DOHH2 (cell line): Measurements from ENCODE around the gene DCST1.
"Not testable (repeated sequence)": the region's sequence is repeated elsewhere in the genome, so short reads cannot be mapped to it uniquely, and the experiment has no call there.

Experiments
- H3F3A ChIP-seq: fragments of 200-600 bp; sonication (generic), shearing (Covaris generic); 2 replicates; pipeline ENCODE4 v1.6.0; 2016; ENCODE audit warnings: antibody characterized with exemption, mild to moderate bottlenecking; ENCODE audit not compliant: control insufficient read depth, insufficient read depth
- H3K27ac ChIP-seq: fragments of 200-600 bp; sonication (generic); 2 replicates; pipeline ENCODE4 v1.5.1; 2014; ENCODE audit warnings: low read depth, mild to moderate bottlenecking, low read length, moderate library complexity
- H3K27me3 ChIP-seq: fragments of 200-600 bp; sonication (generic); 2 replicates; pipeline ENCODE4 v1.6.1; 2014; ENCODE audit warnings: mild to moderate bottlenecking, low read length, mixed read lengths; ENCODE audit not compliant: control insufficient read depth
- H3K36me3 ChIP-seq: fragments of 200-600 bp; sonication (generic); 2 replicates; pipeline ENCODE4 v1.6.1; 2014; ENCODE audit warnings: mild to moderate bottlenecking, low read length, moderate library complexity, mixed read lengths; ENCODE audit not compliant: control insufficient read depth
- H3K4me1 ChIP-seq: fragments of 200-600 bp; sonication (generic); 2 replicates; pipeline ENCODE4 v1.6.1; 2014; ENCODE audit warnings: mild to moderate bottlenecking, low read length, mixed read lengths; ENCODE audit not compliant: control insufficient read depth
- H3K4me2 ChIP-seq: fragments of 200-600 bp; sonication (generic); 2 replicates; pipeline ENCODE4 v1.6.0; 2014; ENCODE audit warnings: mild to moderate bottlenecking, low read length, moderate library complexity
- H3K4me3 ChIP-seq: fragments of 200-600 bp; sonication (generic); 2 replicates; pipeline ENCODE4 v1.5.1; 2014; ENCODE audit warnings: mild to moderate bottlenecking, low read length, mixed read lengths
- H3K79me2 ChIP-seq: fragments of 200-600 bp; sonication (generic); 2 replicates; pipeline ENCODE4 v1.6.1; 2014; ENCODE audit warnings: mild to moderate bottlenecking, low read length, mixed read lengths; ENCODE audit not compliant: control insufficient read depth
- H3K9me2 ChIP-seq: fragments of 200-600 bp; sonication (generic); replicated peaks from 2 replicates; pipeline ENCODE4 v1.6.1; 2014; ENCODE audit warnings: mild to moderate bottlenecking, low read length, mixed read lengths; ENCODE audit not compliant: control insufficient read depth
- H3K9me3 ChIP-seq: fragments of 200-600 bp; sonication (generic); 2 replicates; pipeline ENCODE4 v1.6.1; 2014; ENCODE audit warnings: antibody characterized with exemption, low read length, mixed read lengths; ENCODE audit not compliant: control insufficient read depth, insufficient read depth
- H4K20me1 ChIP-seq: fragments of 200-600 bp; sonication (generic); 2 replicates; pipeline ENCODE4 v1.6.0; 2014; ENCODE audit warnings: low read depth, mild to moderate bottlenecking, antibody characterized with exemption, low read length, moderate library complexity; ENCODE audit not compliant: control insufficient read depth, insufficient read depth
- CTCF ChIP-seq: fragments of 200-600 bp; sonication (generic); IDR thresholded peaks from one replicate; pipeline ENCODE4 v1.5.1; 2014; ENCODE audit warnings: antibody characterized with exemption, mild to moderate bottlenecking, low read depth, low read length; ENCODE audit not compliant: poor library complexity, severe bottlenecking
- EZH2phosphoT487 ChIP-seq: fragments of 200-600 bp; sonication (generic); IDR thresholded peaks from 2 replicates; pipeline ENCODE4 v1.6.1; 2017; ENCODE audit warnings: borderline replicate concordance, mild to moderate bottlenecking, antibody characterized with exemption, low read length, moderate library complexity, mixed read lengths

Gene DCST1

DNA sequence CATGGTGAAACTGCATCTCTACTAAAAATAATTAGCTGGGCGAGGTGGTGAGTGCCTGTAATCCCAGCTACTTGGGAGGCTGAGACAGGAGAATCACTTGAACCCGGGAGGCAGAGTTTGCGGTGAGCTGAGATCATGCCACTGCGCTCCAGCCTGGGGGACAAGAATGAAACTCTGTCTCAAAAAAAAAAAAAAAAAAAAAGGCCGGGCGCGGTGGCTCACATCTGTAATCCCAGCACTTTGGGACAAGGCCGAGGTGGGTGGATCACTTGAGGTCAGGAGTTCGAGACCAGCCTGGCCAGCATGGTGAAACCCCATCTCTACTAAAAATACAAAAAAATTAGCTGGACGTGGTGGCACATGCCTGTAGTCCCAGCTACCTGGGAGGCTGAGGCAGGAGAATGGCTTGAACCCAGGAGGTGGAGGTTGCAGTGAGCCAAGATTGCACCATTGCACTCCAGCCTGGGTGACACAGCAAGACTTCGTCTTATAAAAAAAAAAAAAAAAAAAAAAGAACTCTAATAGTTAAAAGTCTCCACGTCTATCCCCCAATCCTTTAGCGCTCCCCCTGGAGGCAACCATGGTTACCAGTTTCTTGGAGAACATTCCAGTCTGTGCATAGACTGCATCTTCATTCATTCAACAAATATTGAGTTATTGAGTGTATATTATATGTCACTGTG lies 38.2 kb upstream of the DCST1 start:
- Histone ChIP-seq H3F3A (peaks cover 27% of the 10 kb centered on the region), H3K4me1 (peaks cover 19% of the 10 kb centered on the region)
- H3K9me2 ChIP-seq, H3K27ac ChIP-seq, H3K4me3 ChIP-seq, H3K36me3 ChIP-seq, H3K27me3 ChIP-seq, H3K4me2 ChIP-seq, H3K79me2 ChIP-seq, H4K20me1 ChIP-seq, H3K9me3 ChIP-seq: not testable (repeated sequence)
- TF ChIP-seq CTCF, result peak; percentile 41

GRCh38 chr1:154996966-154997701 lies 36.5 kb upstream of the DCST1 start:
- H3F3A ChIP-seq, result peaks cover 31% of the 10 kb centered on the region
- H3K36me3 ChIP-seq, result no peaks in the 10 kb centered on the region; the same call in 1 of the 2 replicates
- H3K79me2 ChIP-seq, result no peaks in the 10 kb centered on the region
- peaks cover 27% of the 10 kb centered on the region for H3K4me1 ChIP-seq
- no peak overlapping the region for H3K4me2 ChIP-seq
- no peaks in the 10 kb centered on the region for H3K27me3 ChIP-seq
- no peaks in the 10 kb centered on the region for H3K9me3 ChIP-seq
- H3K27ac ChIP-seq, result no peak overlapping the region
- no peaks in the 10 kb centered on the region for H4K20me1 ChIP-seq
- H3K9me2 ChIP-seq, result no peaks in the 10 kb centered on the region
- no peak overlapping the region for H3K4me3 ChIP-seq
- TF ChIP-seq EZH2phosphoT487, result no peak
- TF ChIP-seq CTCF, result no peak

GRCh38 chr1:154998201-154998780 lies 35.3 kb upstream of the DCST1 start:
- H3K4me2 ChIP-seq, result peak overlapping the region; percentile 81; the same call in 1 of the 2 replicates
- H3F3A ChIP-seq, result peaks cover 31% of the 10 kb centered on the region
- H3K27me3 ChIP-seq, result no peaks in the 10 kb centered on the region

More at GRCh38 chr1:154998201-154998780, 35.3 kb upstream of the DCST1 start:
- H3K4me1 ChIP-seq, result peaks cover 27% of the 10 kb centered on the region
- no peaks in the 10 kb centered on the region for H3K36me3 ChIP-seq
- H3K4me3 ChIP-seq, result peak overlapping the region; percentile 92
- TF ChIP-seq EZH2phosphoT487, result no peak
- peak; percentile 59 for TF ChIP-seq CTCF
- H3K9me2 ChIP-seq, result no peaks in the 10 kb centered on the region
- H3K79me2 ChIP-seq, result peaks cover 7% of the 10 kb centered on the region
- no peaks in the 10 kb centered on the region for H4K20me1 ChIP-seq
- H3K27ac ChIP-seq, result no peak overlapping the region
- H3K9me3 ChIP-seq, result no peaks in the 10 kb centered on the region
